ENCODE data around the gene POLD3.

DNA sequence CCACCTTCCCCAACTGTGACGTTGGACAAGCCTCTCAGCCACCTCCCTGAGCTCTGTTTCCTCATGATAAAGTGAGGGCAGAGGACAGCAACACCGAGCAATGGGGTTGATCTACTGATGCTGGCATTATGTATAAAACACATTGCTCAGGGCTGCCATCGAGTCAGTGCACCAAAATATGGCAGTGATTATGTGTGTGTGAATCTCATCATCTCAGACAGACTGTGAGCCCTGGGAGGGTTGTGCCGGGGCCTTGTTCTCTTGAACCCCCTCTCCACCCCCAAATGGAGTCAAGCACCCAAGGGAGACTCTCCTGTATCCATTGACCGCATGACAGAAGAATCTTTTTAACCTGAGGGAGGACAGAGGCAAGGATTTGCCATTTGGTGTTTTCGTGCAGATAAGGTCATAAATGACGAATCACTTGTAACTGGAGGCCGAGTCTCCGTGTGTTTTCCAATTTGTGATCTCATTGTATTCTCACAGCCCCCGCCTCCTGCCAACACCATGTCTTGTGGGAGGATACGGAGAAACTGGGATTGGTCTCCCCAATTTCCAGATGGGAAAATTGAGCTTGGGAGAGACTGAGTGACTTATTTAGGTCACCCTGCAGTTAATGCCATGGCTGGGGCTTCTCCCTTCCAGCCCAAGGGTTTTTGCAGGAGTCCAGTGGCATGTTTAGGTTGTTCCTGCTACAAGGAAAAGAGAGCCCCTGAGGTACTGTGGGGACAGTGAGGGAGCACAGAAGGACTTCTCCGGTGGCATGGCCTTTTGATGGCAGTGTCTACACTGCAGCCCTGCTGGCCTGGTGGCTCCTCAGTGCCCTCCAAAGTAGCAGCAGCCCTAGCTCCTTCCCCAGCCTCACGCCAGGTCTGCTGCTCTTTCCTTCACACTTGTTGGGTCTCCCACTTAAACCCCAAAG, 86.5 kb downstream of the POLD3 start:
- TF ChIP-seq RXRA (IDR thresholded peaks at IDR 0.05; ENCODE audit: insufficient read depth, low read depth, low read length) (no peak), CTCF (IDR thresholded peaks at IDR 0.05; ENCODE audit: control extremely low read depth in 1 of 3, insufficient read depth in 1 of 3, low read depth in 1 of 3, low read length in 3 of 3) (no peak), HDAC6 (IDR thresholded peaks at IDR 0.05; ENCODE audit: low read depth, low read length) (no peak), POLR2A (IDR thresholded peaks at IDR 0.05; ENCODE audit: control extremely low read depth in 1 of 2, low read depth in 2 of 2, low read length in 2 of 2) (no peak), BRCA1 (IDR thresholded peaks at IDR 0.05; ENCODE audit: low read depth, low read length) (no peak), POLR2AphosphoS5 (IDR thresholded peaks at IDR 0.05; ENCODE audit: low read depth, low read length) (no peak), CEBPB (IDR thresholded peaks at IDR 0.05; ENCODE audit: low read depth, low read length) (no peak), JUND (IDR thresholded peaks at IDR 0.05; ENCODE audit: low read length) (no peak)
